Cardiac septum (tissue), 1 donor: ENCODE results near the gene CD320. TPM values are rescaled to one million over a fixed set of nuclear protein-coding genes. Genes with fewer than 3 reads are reported as not detected.
"Not testable (repeated sequence)": the region's sequence is repeated elsewhere in the genome, so short reads cannot be mapped to it uniquely, and the experiment has no call there.

ENCODE experiments used
- DNase-seq: peaks from one replicate; pipeline ENCODE4 v3.0.0-alpha.2; 2020; ENCODE audit warnings: low spot score
- intact Hi-C: fragments of 100-400 bp; cut with DNase I; formaldehyde crosslinking; loops from one replicate; pipeline ENCODE4 v1.14.0; 2022
- long read RNA-seq: library from polyadenylated mRNA; unstranded; transcript quantifications from one replicate; pipeline ENCODE4 v2.0.0, GENCODE V29; 2021
- total RNA-seq: library from RNA; stranded (reverse); fragmentation: NEBNext Ultra II Directional; extraction: Animal tissue kit (Norgen Biotek cat#: 25700); gene quantifications from one replicate; pipeline ENCODE4 v1.2.1, GENCODE V29; 2021
- donor health status: DM: no; HTN: no; CAD: no.

The CD320 gene
- 15.8 TPM for total RNA-seq
- long read RNA-seq, transcript CD320-201 (5 exons, 1,250 nt): major isoform, 56 of 64 reads
- long read RNA-seq, partial matches to known transcripts: 2 of 64 reads
- long read RNA-seq, other reads (novel, unspliced or antisense): 5 of 64 reads

GRCh38 chr19:8307965-8308866 is at the start of gene CD320:
CD320 (minus strand) TSS chr19:8308358; CDS start chr19:8308290, 68 bp downstream.
- intact Hi-C loops: loop anchor here (2.0 kb wide), 1 partner anchor 13 kb away; the partner anchor contains the start of genes NDUFA7 and RPS28

GRCh38 chr19:8357007-8357521 is 48.9 kb upstream of the CD320 start:
- no peak for DNase-seq
- intact Hi-C loops: no loop called here

More at GRCh38 chr19:8307965-8308866, at the start of gene CD320:
- peak; percentile 94 for DNase-seq

GRCh38 chr19:8355631-8356402 is 47.7 kb upstream of the CD320 start:
- intact Hi-C loops: loop anchor here (2.0 kb wide), 1 partner anchor 41 kb away; no protein-coding TSS in a partner anchor
- DNase-seq: no peak

GRCh38 chr19:8352845-8353244 is 44.7 kb upstream of the CD320 start:
- intact Hi-C loops: loop anchor here (5.0 kb wide), 1 partner anchor 224 kb away; the partner anchor contains the start of gene MYO1F

GRCh38 chr19:8352134-8352827 is 44.1 kb upstream of the CD320 start:
- intact Hi-C loops: loop anchor here (5.0 kb wide), 1 partner anchor 225 kb away; the partner anchor contains the start of gene MYO1F
- no peak for DNase-seq

More at GRCh38 chr19:8352845-8353244, 44.7 kb upstream of the CD320 start:
- DNase-seq: not testable (repeated sequence)

- DNase-seq: not testable (repeated sequence)
- intact Hi-C loops: loop anchor here (5.0 kb wide), 1 partner anchor 228 kb away; the partner anchor contains the start of gene MYO1F
Measured at GRCh38 chr19:8349629-8350372, 41.6 kb upstream of the CD320 start.

- intact Hi-C loops: no loop called here
- DNase-seq: no peak
Measured at GRCh38 chr19:8343483-8343844, 35.3 kb upstream of the CD320 start.

- intact Hi-C loops: no loop called here
- peak; percentile 97 for DNase-seq
Measured at GRCh38 chr19:8342684-8343482, 34.7 kb upstream of the CD320 start, which contains the start of gene KANK3. KANK3 (minus strand) TSS chr19:8343262; CDS start chr19:8337828, 5,434 bp downstream.

- intact Hi-C loops: no loop called here
- no peak for DNase-seq
Measured at GRCh38 chr19:8342316-8342683, 34.1 kb upstream of the CD320 start.

GRCh38 chr19:8341504-8341903 is 33.3 kb upstream of the CD320 start:
- DNase-seq, intact Hi-C loops: not testable (repeated sequence)

- DNase-seq: no peak
- intact Hi-C loops: no loop called here
Measured at GRCh38 chr19:8340341-8341096, 32.4 kb upstream of the CD320 start.

GRCh38 chr19:8338835-8339234 is 30.7 kb upstream of the CD320 start:
- no peak for DNase-seq
- intact Hi-C loops: no loop called here

GRCh38 chr19:8337728-8338127 is 29.6 kb upstream of the CD320 start:
- DNase-seq: no peak
- intact Hi-C loops: no loop called here

- intact Hi-C loops: no loop called here
- no peak for DNase-seq
Measured at GRCh38 chr19:8336660-8337059, 28.5 kb upstream of the CD320 start.

- DNase-seq: no peak
Measured at GRCh38 chr19:8336072-8336569, 28.0 kb upstream of the CD320 start.

GRCh38 chr19:8335343-8336071 is 27.3 kb upstream of the CD320 start:
- intact Hi-C loops: no loop called here
- no peak for DNase-seq

More at GRCh38 chr19:8336072-8336569, 28.0 kb upstream of the CD320 start:
- intact Hi-C loops: no loop called here
